Stomach (tissue), 4 donors: ENCODE data around the gene SPDYE2B.
"Not testable (repeated sequence)": the region's sequence is repeated elsewhere in the genome, so short reads cannot be mapped to it uniquely, and the experiment has no call there.

Source experiments
- CTCF ChIP-seq, 7 experiments: fragments of 450-650 bp in 4 of 7; fragments of 200-600 bp in 3 of 7; sonication (generic) in 3 of 7; IDR thresholded peaks; one replicate each; pipeline ENCODE4 v1.5.1; 2016 to 2019; ENCODE audit warnings: antibody characterized with exemption in 7 of 7, control low read depth in 2 of 7, mild to moderate bottlenecking in 1 of 7
- POLR2A ChIP-seq, 4 donors: fragments of 450-650 bp; IDR thresholded peaks; one replicate each; pipeline ENCODE4 v1.6.1; 2016; ENCODE audit warnings: antibody characterized with exemption in 4 of 4, control low read depth in 2 of 4, mild to moderate bottlenecking in 1 of 4, moderate library complexity in 1 of 4
- POLR2AphosphoS5 ChIP-seq, 3 donors: sonication (generic); formaldehyde crosslinking; IDR thresholded peaks; one replicate each; pipeline ENCODE4 v1.6.1; 2016; ENCODE audit warnings: antibody characterized with exemption in 3 of 3

GRCh38 chr7:102614873-102615272 is 35.2 kb upstream of the SPDYE2B start:
- not testable (repeated sequence) for TF ChIP-seq POLR2A, CTCF, POLR2AphosphoS5 (IDR thresholded peaks at IDR 0.05)
